Left lobe of liver (tissue), 2 donors: ENCODE results near the gene SPOP. TPM values are rescaled to one million over a fixed set of nuclear protein-coding genes. Genes with fewer than 3 reads are reported as not detected.
A peak's percentile ranks its signal among the peaks of the same experiment; 100 is the strongest.

Experiments
- ATAC-seq: fragments of 200-7000 bp; cut with Tn5 transposase; one replicate; pipeline ENCODE4 v1.9.1; 2020; ENCODE audit warnings: mild to moderate bottlenecking, moderate library complexity
- DNase-seq: peaks from one replicate; pipeline ENCODE4 v3.0.0-alpha.2; 2020; ENCODE audit warnings: low spot score
- total RNA-seq: library from RNA; stranded (reverse); gene quantifications from one replicate; pipeline ENCODE4 v1.2.1, GENCODE V29; 2021
- donor health status: DM: no; HTN: no; CAD: no; lungs with moderate emphysema.
- donor health status: DM: no; HTN: yes; CAD: no.

SPOP gene
- total RNA-seq, 1 donor from 2014 or later, result 31.3 TPM

DNA sequence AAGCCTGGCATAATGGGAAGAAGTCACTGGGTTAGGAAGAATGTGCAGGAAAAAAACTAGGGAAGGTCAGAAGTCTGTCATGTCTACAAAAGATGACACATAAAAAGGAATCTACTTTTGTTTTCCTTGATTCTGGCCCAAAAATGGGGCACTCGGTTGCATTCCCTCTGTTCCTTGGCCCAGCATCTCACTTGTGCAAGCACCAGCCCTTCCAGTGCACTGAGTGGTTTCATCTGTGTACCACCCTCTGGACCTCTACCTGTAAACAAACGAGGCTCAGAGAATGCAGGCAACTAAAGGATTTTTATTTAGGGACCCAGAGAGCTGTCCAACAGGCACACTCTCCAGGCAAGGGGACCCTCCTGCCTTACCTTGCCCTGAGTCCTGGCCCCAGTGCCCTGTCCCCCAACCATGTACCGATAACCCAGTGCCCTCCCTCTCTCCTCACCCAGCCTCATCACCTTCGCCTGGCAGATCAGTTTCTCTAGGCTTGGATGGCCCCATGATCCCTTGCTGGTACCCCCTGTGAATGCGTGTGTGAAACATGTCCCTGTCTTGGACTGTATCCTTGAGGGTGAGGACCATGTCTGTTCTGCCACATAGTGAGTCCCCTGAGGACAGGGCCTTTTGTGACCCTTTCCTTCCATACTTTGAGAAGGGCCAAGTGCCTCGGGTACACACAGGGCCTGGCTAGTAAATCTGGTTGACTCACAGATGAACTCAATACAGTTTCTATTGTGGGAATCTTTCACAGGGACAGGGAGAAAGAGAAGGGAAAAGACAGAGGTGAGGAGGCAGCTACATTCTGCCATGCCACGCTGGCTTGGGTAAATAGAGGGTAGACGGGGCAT, 88.9 kb downstream of the SPOP start:
- ATAC-seq (no peak), DNase-seq (no peak)

DNA sequence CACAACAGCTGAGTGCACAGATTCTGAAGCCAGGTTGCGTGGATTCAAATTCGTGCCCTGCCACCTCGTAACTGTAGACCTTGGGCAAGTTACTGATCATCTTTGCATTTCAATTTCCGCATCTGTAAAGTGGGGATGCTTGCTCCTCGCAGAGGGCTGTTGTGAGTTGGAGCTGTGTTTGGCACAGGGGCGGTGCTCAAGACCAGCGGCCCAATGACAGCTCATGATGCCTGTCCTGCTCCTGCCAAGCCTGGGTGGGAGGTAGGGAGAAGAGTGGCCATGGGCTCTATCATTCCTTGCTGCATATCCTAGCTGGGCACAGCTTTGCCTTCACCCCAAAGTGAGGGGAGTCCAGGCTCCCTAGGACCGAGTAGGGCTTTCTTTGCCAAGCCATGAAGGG, 89.6 kb downstream of the SPOP start:
- DNase-seq, result no peak

DNA sequence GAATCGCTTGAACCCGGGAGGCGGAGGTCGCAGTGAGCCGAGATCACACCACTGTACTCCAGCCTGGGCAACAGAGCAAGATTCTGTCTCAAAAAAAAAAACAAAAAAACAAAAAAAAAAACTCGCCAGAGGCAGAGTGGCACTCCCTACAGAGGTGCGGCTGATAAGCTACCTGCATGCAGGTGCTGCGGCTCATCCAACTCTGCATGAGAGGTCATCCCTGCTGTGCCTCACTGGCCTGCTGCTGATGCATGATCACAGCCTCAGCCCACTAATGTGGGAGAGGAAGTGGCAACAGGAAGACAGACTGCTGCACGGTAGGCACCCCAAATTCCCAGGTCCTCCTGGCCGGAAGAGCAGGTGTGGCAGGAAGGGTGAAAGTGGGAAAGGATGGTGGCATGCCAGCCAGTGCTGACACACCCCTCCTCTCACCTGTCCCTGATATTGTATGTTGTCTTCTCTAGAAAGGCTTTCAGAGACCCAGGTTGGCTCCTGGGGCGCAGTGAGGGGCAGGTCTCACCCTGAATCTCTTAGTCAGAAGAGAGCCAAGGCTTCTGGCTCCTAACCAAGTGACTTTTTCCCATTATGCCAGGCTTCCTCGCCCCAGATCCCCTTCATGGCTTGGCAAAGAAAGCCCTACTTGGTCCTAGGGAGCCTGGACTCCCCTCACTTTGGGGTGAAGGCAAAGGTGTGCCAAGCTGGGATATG, 90.4 kb downstream of the SPOP start:
- no peak for ATAC-seq
- no peak for DNase-seq

More for the DNA sequence above, 89.6 kb downstream of the SPOP start:
- no peak for ATAC-seq

DNA sequence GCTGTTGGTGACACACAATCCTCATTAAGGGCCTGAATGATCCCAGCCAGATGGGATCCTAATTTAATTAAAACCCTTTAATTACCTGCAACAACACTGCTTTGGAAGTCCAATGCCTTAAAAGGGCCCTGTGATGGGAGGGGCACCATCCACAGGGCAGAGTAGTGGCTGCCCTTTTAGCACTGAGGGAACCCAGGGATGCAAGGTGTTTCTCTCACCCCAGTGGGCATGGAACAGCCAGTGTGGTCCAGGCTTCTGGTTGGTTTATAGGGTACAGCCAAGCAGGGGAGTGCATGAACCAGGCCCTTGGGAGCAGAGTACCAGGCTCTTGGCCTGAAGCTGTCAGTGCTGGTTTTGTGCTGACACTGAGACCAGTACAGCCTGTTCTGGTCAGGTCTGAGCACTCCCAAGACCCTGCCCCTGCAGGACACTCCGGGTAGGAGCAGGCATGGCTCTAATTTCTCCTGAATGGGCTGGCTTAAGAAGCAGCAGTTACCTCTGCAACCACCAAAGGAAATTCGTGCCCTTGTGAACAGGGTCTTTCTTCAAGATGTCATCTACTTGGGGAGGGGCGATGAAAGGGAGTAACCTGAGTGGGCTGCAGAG, 92.4 kb downstream of the SPOP start:
- DNase-seq (no peak), ATAC-seq (no peak)

DNA sequence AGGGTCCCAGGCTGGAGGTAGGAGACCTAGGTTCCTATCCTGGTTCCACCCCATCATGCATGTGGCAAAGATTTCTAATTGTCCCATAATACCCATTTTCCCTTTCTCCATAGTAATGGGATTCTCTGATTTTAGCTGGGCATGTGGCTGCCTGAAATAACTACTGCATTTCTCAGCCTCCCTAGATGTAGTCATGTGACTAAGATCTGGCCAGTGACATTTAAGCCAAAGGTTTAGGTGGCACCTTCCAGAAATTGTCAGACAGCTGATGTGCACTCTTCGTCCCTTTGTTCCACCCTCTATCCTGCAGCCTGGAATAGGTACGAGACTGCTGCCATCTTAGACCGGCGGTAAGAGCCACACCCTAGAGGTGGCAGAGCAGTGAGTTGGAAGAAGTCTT, 94.0 kb downstream of the SPOP start:
- ATAC-seq, result no peak

DNA sequence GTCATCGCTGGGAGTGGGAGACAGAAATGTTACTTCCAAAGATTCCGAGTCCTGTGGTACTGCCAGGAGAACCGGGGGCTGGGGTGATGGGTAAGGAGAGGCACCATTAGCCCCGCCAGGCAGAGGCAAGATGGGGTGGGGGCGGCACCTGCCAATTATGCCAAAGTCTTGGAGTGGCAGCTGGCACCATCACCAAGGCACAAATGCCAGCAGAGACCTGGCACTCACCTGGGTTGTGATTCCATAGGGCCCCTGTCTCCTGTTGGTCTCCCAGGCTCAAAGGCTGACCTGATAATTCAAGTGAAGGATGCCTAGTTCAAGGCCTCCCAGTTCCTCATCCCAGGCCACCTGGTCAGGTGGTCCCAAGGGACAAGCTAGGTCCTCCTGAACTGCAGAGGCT, 94.7 kb downstream of the SPOP start:
- DNase-seq (no peak), ATAC-seq (no peak)

More for the DNA sequence above, 94.0 kb downstream of the SPOP start:
- DNase-seq, result no peak

DNA sequence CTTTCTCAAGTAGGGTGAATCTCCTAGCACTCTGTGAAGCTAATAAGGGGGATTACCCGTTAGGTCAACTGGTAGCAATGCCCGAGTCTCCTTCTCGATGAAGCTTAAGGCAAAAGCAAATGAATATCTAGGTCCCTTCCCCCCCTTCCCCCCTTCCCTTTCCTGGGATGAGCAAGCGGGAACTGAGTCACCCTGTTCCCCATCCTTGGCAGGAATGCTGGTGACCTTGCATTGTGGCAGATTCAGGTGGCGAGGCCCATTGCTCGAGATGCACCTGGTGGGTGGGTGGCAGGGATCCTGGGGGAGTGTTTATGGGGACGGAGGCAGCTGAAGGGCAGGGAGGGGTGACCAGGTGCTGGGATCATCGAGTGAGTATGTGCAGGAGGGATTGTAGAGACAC, 95.1 kb downstream of the SPOP start:
- no peak for ATAC-seq
- DNase-seq, result no peak

DNA sequence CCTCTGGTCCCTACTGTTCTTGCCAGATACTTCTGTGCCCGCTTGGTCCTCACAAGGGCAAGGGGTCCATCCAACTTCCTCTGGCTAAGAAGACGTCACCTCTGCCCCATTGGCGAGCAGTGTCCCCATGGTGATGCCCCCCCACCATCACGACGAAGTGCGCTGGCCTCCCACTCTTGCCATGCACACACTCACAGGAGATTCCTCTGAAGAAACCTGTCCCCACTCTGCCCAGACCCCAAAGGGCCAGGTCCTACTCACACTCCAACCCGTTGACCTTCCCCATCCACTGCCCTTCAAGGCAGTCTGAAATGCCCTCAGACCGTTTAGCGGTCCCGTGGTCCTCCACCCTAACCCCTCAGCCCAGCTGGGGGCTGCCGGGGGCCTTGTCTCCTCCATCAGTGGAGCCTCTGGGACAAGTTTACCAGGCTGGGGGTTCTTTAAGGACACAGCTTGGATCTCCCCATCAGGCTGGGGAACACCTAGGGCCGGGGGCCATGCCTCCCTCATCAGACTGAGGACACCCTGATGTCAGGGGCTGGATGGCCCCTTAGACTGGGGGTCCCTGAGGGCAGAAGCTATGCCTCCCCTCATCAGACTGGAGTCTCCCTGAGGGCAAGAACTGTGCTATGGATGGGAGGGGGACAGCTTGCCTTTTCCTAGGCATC, 95.7 kb downstream of the SPOP start:
- DNase-seq, result no peak
- ATAC-seq, result no peak

DNA sequence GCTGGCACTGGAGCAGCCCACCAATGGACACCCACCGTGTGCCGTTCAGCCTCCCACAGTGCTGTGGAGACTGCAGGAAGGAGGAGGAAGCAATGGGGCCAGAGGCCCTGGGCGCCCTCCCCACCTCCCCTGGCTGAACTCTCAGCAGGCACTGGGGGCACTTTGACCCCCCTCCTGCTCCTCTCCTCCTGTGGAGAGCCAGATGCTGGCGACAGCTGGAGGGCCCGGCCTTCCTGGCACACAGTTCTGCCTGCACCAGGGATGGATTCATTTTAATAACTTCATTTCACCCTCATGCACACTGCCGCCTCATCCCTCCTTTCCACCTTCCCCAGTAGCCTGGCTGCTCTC, 96.3 kb downstream of the SPOP start:
- DNase-seq (no peak), ATAC-seq (no peak)

DNA sequence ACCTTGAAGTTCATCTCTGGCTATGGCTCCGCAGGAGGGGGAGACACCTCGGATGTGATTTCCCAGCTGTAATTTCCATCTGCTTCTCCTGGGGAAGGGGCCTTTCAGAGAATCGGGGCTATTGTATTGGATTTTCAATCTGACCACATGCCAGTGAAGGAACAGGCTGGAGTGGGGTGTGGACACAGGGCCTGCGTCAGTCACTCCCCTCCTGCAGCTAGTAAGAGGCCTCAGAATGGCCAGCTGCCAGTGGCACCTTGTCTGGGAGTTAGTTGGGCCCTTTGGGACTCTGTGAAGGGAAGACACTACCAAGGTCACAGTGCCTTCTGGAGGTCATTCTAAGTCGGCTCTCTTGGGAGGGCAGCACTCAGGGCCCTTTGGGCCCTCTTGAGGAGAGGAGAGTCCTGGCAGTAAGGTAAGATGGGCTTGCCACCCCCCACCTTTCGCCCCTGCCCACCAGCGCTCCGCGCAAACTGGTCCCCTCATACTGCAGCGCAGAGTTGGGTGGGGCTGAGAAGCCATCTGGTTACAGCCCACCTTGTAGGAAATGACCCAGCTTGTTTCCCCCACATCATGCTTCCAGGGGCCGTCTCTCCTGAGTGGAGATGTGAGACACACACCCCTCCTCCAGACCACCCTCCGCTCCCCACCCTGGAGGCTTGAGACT, 96.8 kb downstream of the SPOP start:
- no peak for DNase-seq
- no peak for ATAC-seq

DNA sequence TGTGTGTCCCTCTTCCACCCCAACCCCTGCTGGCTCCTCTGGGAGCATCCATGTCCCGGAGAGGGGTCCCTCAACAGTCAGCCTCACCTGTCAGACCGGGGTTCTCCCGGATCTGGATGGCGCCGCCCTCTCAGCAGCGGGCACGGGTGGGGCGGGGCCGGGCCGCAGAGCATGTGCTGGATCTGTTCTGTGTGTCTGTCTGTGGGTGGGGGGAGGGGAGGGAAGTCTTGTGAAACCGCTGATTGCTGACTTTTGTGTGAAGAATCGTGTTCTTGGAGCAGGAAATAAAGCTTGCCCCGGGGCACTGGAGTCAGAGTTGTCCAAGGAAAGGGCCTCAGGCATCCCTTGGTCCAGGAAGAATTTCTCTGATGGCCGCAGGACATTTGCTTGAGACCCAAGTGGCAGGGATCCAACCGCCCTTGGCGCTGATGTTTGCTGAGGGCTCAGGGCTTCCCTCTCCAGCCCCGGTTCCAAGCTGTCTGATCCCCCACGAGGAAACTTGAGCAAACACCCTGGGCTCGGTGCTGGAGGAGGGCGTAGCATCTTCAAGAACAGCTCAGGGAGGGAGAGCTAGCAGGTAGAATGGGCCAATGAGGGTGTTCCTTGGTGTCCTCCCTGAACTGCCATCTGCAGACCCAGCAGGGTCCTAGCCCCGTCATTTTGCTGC, 97.7 kb downstream of the SPOP start:
- no peak for DNase-seq
- ATAC-seq, result no peak

DNA sequence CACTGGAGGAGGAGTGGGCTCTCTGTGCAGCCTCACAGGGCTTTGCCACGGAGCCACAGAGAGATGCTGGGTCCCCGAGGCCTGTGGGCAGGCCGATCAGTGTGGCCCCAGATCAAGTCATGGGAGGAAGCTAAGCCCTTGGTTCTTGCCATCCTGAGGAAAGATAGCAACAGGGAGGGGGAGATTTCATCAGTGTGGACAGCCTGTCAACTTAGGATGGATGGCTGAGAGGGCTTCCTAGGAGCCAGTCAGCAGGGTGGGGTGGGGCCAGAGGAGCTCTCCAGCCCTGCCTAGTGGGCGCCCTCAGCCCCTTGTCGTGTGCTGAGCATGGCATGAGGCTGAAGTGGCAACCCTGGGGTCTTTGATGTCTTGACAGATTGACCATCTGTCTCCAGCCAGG, 98.4 kb downstream of the SPOP start:
- DNase-seq (no peak), ATAC-seq (no peak)

DNA sequence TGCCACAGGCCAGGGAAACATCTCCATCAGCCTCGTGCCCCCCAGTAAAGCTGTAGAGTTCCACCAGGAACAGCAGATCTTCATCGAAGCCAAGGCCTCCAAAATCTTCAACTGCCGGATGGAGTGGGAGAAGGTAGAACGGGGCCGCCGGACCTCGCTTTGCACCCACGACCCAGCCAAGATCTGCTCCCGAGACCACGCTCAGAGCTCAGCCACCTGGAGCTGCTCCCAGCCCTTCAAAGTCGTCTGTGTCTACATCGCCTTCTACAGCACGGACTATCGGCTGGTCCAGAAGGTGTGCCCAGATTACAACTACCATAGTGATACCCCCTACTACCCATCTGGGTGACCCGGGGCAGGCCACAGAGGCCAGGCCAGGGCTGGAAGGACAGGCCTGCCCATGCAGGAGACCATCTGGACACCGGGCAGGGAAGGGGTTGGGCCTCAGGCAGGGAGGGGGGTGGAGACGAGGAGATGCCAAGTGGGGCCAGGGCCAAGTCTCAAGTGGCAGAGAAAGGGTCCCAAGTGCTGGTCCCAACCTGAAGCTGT, 98.9 kb downstream of the SPOP start:
- ATAC-seq, result no peak
- no peak for DNase-seq

DNA sequence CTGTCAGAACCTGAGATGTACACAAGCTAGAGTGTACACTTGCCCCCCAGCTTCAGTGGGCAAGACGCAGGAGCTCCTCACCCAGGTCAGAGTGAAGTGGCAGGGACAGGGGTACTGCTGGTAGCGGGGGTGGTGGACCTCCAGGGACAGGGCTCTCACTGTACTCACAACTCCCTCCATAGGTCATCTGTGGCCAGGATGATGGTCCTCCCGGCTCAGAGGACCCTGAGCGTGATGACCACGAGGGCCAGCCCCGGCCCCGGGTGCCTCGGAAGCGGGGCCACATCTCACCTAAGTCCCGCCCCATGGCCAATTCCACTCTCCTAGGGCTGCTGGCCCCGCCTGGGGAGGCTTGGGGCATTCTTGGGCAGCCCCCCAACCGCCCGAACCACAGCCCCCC, 99.5 kb downstream of the SPOP start:
- DNase-seq, result no peak

DNA sequence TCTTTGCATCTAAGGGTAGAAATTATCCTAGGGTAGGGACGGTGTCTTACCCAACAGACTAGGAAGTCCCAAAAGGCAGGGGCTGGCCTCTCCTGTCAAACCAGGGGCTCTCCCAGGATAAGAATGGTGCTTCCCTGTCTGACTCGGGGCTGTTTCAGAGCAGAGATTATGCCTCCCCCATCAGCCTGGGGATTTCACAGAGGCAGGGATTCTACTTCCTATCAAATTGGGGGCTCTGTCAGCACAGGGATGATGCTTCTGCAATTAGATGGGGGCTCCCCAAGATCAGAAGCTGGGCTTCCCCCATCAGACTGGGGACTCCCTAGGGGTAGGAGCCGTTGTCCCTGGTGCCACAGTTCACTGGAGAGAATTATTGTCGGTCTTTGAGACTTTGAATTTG, 99.9 kb downstream of the SPOP start:
- no peak for DNase-seq
- no peak for ATAC-seq

More for the DNA sequence above, 99.5 kb downstream of the SPOP start:
- no peak for ATAC-seq

DNA sequence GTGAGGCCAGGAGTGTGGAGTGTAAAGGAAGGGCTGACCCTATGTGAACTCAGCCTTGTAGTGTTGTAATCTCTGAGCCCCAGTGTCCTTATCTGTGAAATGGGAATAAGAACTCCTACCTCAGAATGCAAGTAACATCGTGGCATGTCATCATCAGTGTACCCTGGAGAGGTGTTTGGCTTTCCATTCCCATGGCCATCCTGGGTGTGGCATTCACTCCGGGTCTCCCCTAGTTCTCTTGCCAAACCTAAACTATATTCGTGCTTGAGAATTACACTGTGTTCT, 100.3 kb downstream of the SPOP start:
- no peak for ATAC-seq
- DNase-seq, result no peak

DNA sequence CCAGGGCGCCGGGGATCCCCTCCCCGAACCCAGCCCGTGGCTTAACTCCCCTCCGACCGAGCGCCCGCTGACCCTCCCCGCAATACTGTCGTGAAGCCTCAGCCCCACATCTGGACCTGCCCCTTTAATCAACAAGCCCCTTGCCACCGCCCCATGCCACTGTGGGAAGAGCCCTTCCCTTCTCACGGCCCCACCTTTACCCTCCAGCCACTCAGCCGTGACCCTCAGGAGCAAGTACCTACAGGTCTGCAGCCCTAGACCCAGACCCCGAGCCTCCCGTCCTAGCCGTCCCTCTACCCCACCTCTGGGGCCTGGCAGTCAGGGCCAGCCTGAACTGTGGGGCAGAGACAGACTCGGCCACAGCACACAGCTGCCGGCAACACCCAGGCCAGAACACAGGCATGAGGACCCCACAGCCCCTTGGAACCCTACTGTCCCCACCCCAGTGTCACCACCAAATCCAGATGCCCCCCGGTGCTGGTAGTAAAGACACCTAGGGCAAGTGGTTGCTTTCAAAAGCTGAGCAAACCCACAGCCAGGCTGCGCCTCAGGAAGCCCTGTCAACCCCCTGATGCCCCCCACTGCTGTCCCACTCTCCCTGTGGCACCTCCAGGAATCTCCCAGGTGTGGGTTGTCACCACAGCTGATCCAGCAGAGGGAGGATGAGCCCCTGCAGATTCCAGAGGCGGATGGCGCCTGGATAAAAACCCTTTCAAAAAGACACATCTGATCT, 100.8 kb downstream of the SPOP start:
- DNase-seq (no peak), ATAC-seq (no peak)

DNA sequence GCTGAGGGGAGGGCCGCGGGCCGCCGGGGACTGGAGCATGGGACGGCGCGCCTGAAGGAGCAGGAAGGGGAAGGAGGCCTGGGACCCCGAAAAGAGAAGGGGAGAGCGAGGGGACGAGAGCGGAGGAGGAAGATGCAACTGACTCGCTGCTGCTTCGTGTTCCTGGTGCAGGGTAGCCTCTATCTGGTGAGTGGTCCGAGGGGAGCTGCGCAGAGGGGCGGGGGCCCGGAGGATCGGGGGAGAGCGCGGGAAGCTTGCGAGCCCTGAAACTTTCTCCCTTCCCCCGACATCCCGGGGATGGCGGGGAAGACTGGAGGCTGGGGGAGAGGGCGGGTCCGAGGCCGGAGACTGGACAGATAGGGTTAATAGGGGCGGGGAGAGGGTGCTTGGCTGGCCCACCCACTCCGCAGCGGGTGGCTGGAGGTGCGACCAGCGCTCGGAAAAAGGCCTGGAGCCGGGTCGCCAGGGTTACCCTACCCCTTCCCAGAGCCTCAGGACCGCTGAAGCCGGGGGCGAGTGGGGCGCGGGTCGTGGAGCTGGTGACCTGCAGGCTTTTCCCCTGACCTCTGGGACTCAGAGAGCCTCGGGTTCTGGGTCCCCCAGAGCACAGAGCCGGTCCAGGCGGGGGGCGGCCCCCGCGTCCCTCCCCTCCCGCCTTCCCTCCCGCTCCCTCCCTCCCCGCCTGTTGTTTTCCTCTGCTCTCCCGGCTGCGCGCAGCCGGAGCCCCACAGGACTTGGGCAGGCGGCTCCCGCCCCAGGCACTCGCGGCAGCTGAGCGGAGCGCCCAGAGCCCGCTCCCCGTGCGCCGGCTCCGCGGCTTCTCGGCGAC, 101.6 kb downstream of the SPOP start:
- peak; percentile 34 for ATAC-seq
- DNase-seq, result no peak

DNA sequence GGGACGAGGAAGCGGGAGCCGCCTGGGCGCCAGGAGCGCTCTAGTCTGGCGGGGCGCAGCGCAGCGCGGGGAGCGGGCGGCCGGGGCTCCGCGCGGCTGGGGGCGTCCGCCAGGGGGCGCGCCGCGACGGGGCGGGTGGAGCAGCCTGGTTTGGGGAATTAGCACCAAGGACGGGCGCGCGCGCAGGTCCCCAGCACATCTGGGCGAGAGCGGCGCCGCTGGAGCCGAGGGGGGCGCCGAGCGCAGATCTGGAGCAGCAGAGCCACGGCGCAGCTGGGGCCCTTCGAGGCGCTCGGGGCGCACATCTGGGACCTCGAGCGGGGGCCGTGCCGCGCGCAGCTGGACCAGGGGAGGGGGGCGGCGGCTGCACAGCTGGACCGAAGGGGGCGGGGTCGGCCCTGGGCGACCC, 102.2 kb downstream of the SPOP start, which contains the start of gene NXPH3:
Gene NXPH3 (plus strand): TSS at position 193 of the 409 bp plus-strand sequence. CDS start 349 bp downstream, outside the sequence.
- DNase-seq (no peak), ATAC-seq (peak; percentile 84)
